ENCODE results near the gene CATSPERZ. TPM values are rescaled to one million over a fixed set of nuclear protein-coding genes. Genes with fewer than 3 reads are reported as not detected.

Gene CATSPERZ
- 2.0 to 3.9 TPM (median 2.9 TPM) in 5 replicates for total RNA-seq (2022; extraction: Qiagen RNA extraction)

GRCh38 chr11:64299847-64300648, at the start of gene CATSPERZ:
CATSPERZ (plus strand) TSS chr11:64300358; CDS start chr11:64300411, 53 bp downstream.

GRCh38 chr11:64251016-64251752, 49.0 kb upstream of the CATSPERZ start, which contains the start of gene PLCB3:
PLCB3 (plus strand) TSS chr11:64251530; CDS start chr11:64251650, 120 bp downstream.

GRCh38 chr11:64284048-64284961, 15.9 kb upstream of the CATSPERZ start, which contains the start of gene BAD:
BAD (minus strand) TSS chr11:64284665; CDS start chr11:64284368, 297 bp downstream.

GRCh38 chr11:64284962-64285884, 14.9 kb upstream of the CATSPERZ start, which contains the start of gene GPR137:
GPR137 (plus strand) TSS chr11:64285848; CDS start chr11:64286525, 677 bp downstream.

GRCh38 chr11:64291262-64291751, 8.9 kb upstream of the CATSPERZ start, which contains the start of gene KCNK4:
KCNK4 (plus strand) TSS chr11:64291302; CDS start chr11:64293019, 1,717 bp downstream.

GRCh38 chr11:64305075-64305690, 5.0 kb downstream of the CATSPERZ start, which contains the start of gene ESRRA:
ESRRA (plus strand) TSS chr11:64305524; CDS start chr11:64307180, 1,656 bp downstream.

GRCh38 chr11:64317325-64317960, 17.3 kb downstream of the CATSPERZ start, which contains the start of gene TRMT112:
TRMT112 (minus strand) TSS chr11:64317559; CDS start chr11:64317526, 33 bp downstream.

GRCh38 chr11:64317961-64318765, 18.0 kb downstream of the CATSPERZ start, which contains the start of gene PRDX5:
PRDX5 (plus strand) TSS chr11:64318121; CDS start chr11:64318216, 95 bp downstream.

GRCh38 chr11:64339754-64340408, 39.7 kb downstream of the CATSPERZ start, which contains the start of gene CCDC88B:
CCDC88B (plus strand) TSS chr11:64340204; CDS start chr11:64340267, 63 bp downstream.

Other genes starting within 250 kb of the CATSPERZ start
- gene MACROD1, start 134.2 kb upstream of the CATSPERZ start, total RNA-seq (2022; extraction: Qiagen RNA extraction): 10.6 to 15.5 TPM (median 12.9 TPM) in 5 replicates
- gene STIP1, start 114.2 kb upstream of the CATSPERZ start, total RNA-seq (2022; extraction: Qiagen RNA extraction): 241 to 263 TPM (median 255 TPM) in 5 replicates
- 0.82 to 2.2 TPM (median 1.4 TPM) in 5 replicates for gene FERMT3, start 93.6 kb upstream of the CATSPERZ start, total RNA-seq (2022; extraction: Qiagen RNA extraction)
- 19.2 to 21.6 TPM (median 19.8 TPM) in 5 replicates for gene TRPT1, start 74.2 kb upstream of the CATSPERZ start, total RNA-seq (2022; extraction: Qiagen RNA extraction)
- gene NUDT22, start 74.1 kb upstream of the CATSPERZ start, total RNA-seq (2022; extraction: Qiagen RNA extraction): 27.2 to 38.2 TPM (median 36.9 TPM) in 5 replicates
- gene DNAJC4, start 69.8 kb upstream of the CATSPERZ start, total RNA-seq (2022; extraction: Qiagen RNA extraction): 18.9 to 23.0 TPM (median 21.0 TPM) in 5 replicates
- 37.8 to 48.7 TPM (median 47.0 TPM) in 5 replicates for gene VEGFB, start 65.8 kb upstream of the CATSPERZ start, total RNA-seq (2022; extraction: Qiagen RNA extraction)
- 129 to 148 TPM (median 140 TPM) in 5 replicates for gene FKBP2, start 59.3 kb upstream of the CATSPERZ start, total RNA-seq (2022; extraction: Qiagen RNA extraction)
- 249 to 383 TPM (median 346 TPM) in 5 replicates for gene PPP1R14B, start 53.4 kb upstream of the CATSPERZ start, total RNA-seq (2022; extraction: Qiagen RNA extraction)
- 14.4 to 23.7 TPM (median 20.5 TPM) in 5 replicates for gene PLCB3, start 48.8 kb upstream of the CATSPERZ start, total RNA-seq (2022; extraction: Qiagen RNA extraction)
- 74.7 to 87.8 TPM (median 85.4 TPM) in 5 replicates for gene BAD, start 15.7 kb upstream of the CATSPERZ start, total RNA-seq (2022; extraction: Qiagen RNA extraction)
- 24.6 to 53.9 TPM (median 47.7 TPM) in 5 replicates for gene GPR137, start 14.5 kb upstream of the CATSPERZ start, total RNA-seq (2022; extraction: Qiagen RNA extraction)
- gene KCNK4, start 9.1 kb upstream of the CATSPERZ start, total RNA-seq (2022; extraction: Qiagen RNA extraction): 0.11 TPM in 2 of 5 replicates, not detected in the others
- gene ESRRA, start 5.2 kb downstream of the CATSPERZ start, total RNA-seq (2022; extraction: Qiagen RNA extraction): 37.1 to 49.9 TPM (median 47.3 TPM) in 5 replicates
- 367 to 421 TPM (median 395 TPM) in 5 replicates for gene TRMT112, start 17.2 kb downstream of the CATSPERZ start, total RNA-seq (2022; extraction: Qiagen RNA extraction)
- 405 to 485 TPM (median 456 TPM) in 5 replicates for gene PRDX5, start 17.8 kb downstream of the CATSPERZ start, total RNA-seq (2022; extraction: Qiagen RNA extraction)
- gene CCDC88B, start 39.8 kb downstream of the CATSPERZ start, total RNA-seq (2022; extraction: Qiagen RNA extraction): 7.0 to 9.9 TPM (median 8.7 TPM) in 5 replicates
- gene RPS6KA4, start 58.8 kb downstream of the CATSPERZ start, total RNA-seq (2022; extraction: Qiagen RNA extraction): 45.5 to 63.6 TPM (median 60.8 TPM) in 5 replicates